A549 (cell line): Measurements from ENCODE around the gene CNTN1. TPM values are rescaled to one million over a fixed set of nuclear protein-coding genes. Genes with fewer than 3 reads are reported as not detected.

Experiments
- ATAC-seq, 2 experiments: fragments of 200-7000 bp in 1 of 2; fragments of >200 bp in 1 of 2; cut with Nextera tagmentation in 1 of 2; cut with Tn5 transposase in 1 of 2; 3 replicates each; pipeline versions ENCODE4 v1.8.0 to v1.9.1; 2018 to 2020; ENCODE audit warnings: mild to moderate bottlenecking in 1 of 2, moderate library complexity in 1 of 2
- CTCF ChIA-PET: fragments of 300-600 bp; sonication (Branson Sonifier 250); formaldehyde crosslinking; extraction: SDS; loops from one replicate; lab custom pipeline; 2021; ENCODE audit warnings: antibody characterized with exemption, inconsistent platforms; lab: Yijun Ruan, JAX
- POLR2A ChIA-PET: fragments of 350-600 bp; formaldehyde crosslinking; extraction: SDS; loops from one replicate; lab custom pipeline; 2021; ENCODE audit warnings: antibody characterized with exemption, inconsistent platforms; lab: Yijun Ruan, JAX
- DNase-seq, 2 experiments: peaks; one replicate each; pipeline versions ENCODE4 v3.0.0 to v3.0.0-alpha.2; 2011 to 2016; ENCODE audit warnings: low read depth in 1 of 2, low spot score in 1 of 2
- FAIRE-seq: peaks from 2 replicates; lab custom pipeline; 2011; peaks lifted over from hg19 to GRCh38; lab: Jason Lieb, UNC
- H3K27ac ChIP-seq, 2 experiments: fragments of >200 bp; sonication (Bioruptor Twin); formaldehyde crosslinking; 3 replicates each; pipeline ENCODE4 v1.5.1; 2016 to 2017
- H3K4me1 ChIP-seq: fragments of >200 bp; sonication (Bioruptor Twin); formaldehyde crosslinking; 3 replicates; pipeline ENCODE4 v1.6.1; 2016
- H3K4me2 ChIP-seq: fragments of >200 bp; sonication (Bioruptor Twin); formaldehyde crosslinking; 3 replicates; pipeline ENCODE4 v1.6.1; 2016
- H3K4me3 ChIP-seq: fragments of >200 bp; sonication (Bioruptor Twin); formaldehyde crosslinking; 3 replicates; pipeline ENCODE4 v1.5.1; 2016
- H3K9me3 ChIP-seq: fragments of >200 bp; sonication (Bioruptor Twin); formaldehyde crosslinking; 3 replicates; pipeline ENCODE4 v1.6.1; 2016
- BHLHE40 ChIP-seq: IDR thresholded peaks from 2 replicates; pipeline ENCODE4 v1.6.1; 2012; ENCODE audit warnings: low read depth, low read length, inconsistent platforms
- CBX8 ChIP-seq: fragments of 200-600 bp; sonication (generic); IDR thresholded peaks from 2 replicates; pipeline ENCODE4 v1.6.1; 2016
- CEBPB ChIP-seq, 2 experiments: fragments of >200 bp in 1 of 2; sonication (Bioruptor Twin) in 1 of 2; formaldehyde crosslinking in 1 of 2; IDR thresholded peaks; 2 replicates each; pipeline ENCODE4 v1.6.1; 2012 to 2016
- CHD2 ChIP-seq: fragments of 150-350 bp; IDR thresholded peaks from 2 replicates; pipeline ENCODE4 v1.6.1; 2014; ENCODE audit warnings: low read length; ENCODE audit not compliant: partially characterized antibody
- E2F6 ChIP-seq: IDR thresholded peaks from 2 replicates; pipeline ENCODE4 v1.6.1; 2012; ENCODE audit warnings: low read depth, borderline replicate concordance
- EHMT2 ChIP-seq: fragments of 200-600 bp; sonication (generic); IDR thresholded peaks from 2 replicates; pipeline ENCODE4 v1.6.1; 2016; ENCODE audit warnings: antibody characterized with exemption, low read depth, mild to moderate bottlenecking, moderate library complexity
- FOSL2 ChIP-seq, 2 experiments: fragments of 450-650 bp in 1 of 2; fragments of >200 bp in 1 of 2; sonication (Bioruptor Twin) in 1 of 2; formaldehyde crosslinking; IDR thresholded peaks; 2 replicates each; pipeline versions ENCODE4 v1.5.0 to v1.6.1; 2016 to 2020; ENCODE audit warnings: mild to moderate bottlenecking in 1 of 2, moderate library complexity in 1 of 2
- HDAC2 ChIP-seq: fragments of 200-600 bp; sonication (generic); IDR thresholded peaks from 2 replicates; pipeline ENCODE4 v1.6.1; 2016
- JUNB ChIP-seq: fragments of >200 bp; sonication (Bioruptor Twin); formaldehyde crosslinking; IDR thresholded peaks from 2 replicates; pipeline ENCODE4 v1.6.1; 2016
- KDM1A ChIP-seq: fragments of 200-600 bp; sonication (generic); IDR thresholded peaks from 2 replicates; pipeline ENCODE4 v1.6.1; 2016; ENCODE audit warnings: low read depth, mild to moderate bottlenecking
- KDM5A ChIP-seq: fragments of 200-600 bp; sonication (generic); IDR thresholded peaks from 2 replicates; pipeline ENCODE4 v1.6.1; 2016; ENCODE audit warnings: antibody characterized with exemption, mild to moderate bottlenecking
- MAFK ChIP-seq: fragments of 450-650 bp; IDR thresholded peaks from 2 replicates; pipeline ENCODE4 v1.6.1; 2014; ENCODE audit not compliant: partially characterized antibody
- MAX ChIP-seq: IDR thresholded peaks from 2 replicates; pipeline ENCODE4 v1.6.1; 2012
- NFE2L2 ChIP-seq: fragments of 150-350 bp; conservative IDR thresholded peaks from 2 replicates; pipeline ENCODE4 v1.6.1; 2014; ENCODE audit warnings: low read length
- RAD21 ChIP-seq, 2 experiments: fragments of >200 bp in 1 of 2; sonication (Bioruptor Twin) in 1 of 2; formaldehyde crosslinking in 1 of 2; IDR thresholded peaks in 1 of 2; conservative IDR thresholded peaks in 1 of 2; 2 replicates in 1 of 2; 3 replicates in 1 of 2; pipeline ENCODE4 v1.6.1; 2012 to 2018; ENCODE audit warnings: inconsistent platforms in 1 of 2
- RFX5 ChIP-seq: fragments of 450-650 bp; IDR thresholded peaks from 2 replicates; pipeline ENCODE4 v1.7.1; 2014; ENCODE audit warnings: antibody characterized with exemption, mild to moderate bottlenecking, moderate library complexity
- RNF2 ChIP-seq: fragments of 200-600 bp; sonication (generic); IDR thresholded peaks from 2 replicates; pipeline ENCODE4 v1.6.1; 2016; ENCODE audit warnings: low read depth, mild to moderate bottlenecking, antibody characterized with exemption, moderate library complexity, borderline replicate concordance
- SMC3 ChIP-seq: fragments of >200 bp; sonication (Bioruptor Twin); formaldehyde crosslinking; IDR thresholded peaks from 3 replicates; pipeline ENCODE4 v1.6.1; 2018; ENCODE audit warnings: inconsistent platforms
- SREBF2 ChIP-seq: fragments of 450-650 bp; IDR thresholded peaks from 2 replicates; pipeline ENCODE4 v1.6.1; 2014; ENCODE audit warnings: mild to moderate bottlenecking, moderate library complexity
- TFCP2L1 ChIP-seq: fragments of 250-450 bp; sonication (Bioruptor Pico); IDR thresholded peaks from 2 replicates; pipeline ENCODE4 v1.5.0; 2021; ENCODE audit warnings: mild to moderate bottlenecking
- TP53 ChIP-seq: fragments of 250-450 bp; sonication (Bioruptor Pico); IDR thresholded peaks from 2 replicates; pipeline ENCODE4 v1.5.0; 2021; ENCODE audit warnings: mild to moderate bottlenecking, moderate library complexity
- ZFP36 ChIP-seq: fragments of 450-650 bp; IDR thresholded peaks from 2 replicates; pipeline ENCODE4 v1.6.1; 2014; ENCODE audit warnings: borderline replicate concordance; ENCODE audit not compliant: partially characterized antibody
- ZSCAN20 ChIP-seq: fragments of 250-450 bp; sonication (Bioruptor Pico); IDR thresholded peaks from 2 replicates; pipeline ENCODE4 v1.8.0; 2022; ENCODE audit warnings: mild to moderate bottlenecking, moderate library complexity
- WGBS: methylation state at CpG from one replicate; pipeline ENCODE4 v1.1.6; 2017; ENCODE audit errors: missing lambda C conversion rate; 5-methylcytosine and 5-hydroxymethylcytosine counted together
- polyA plus RNA-seq, 4 experiments: library from polyadenylated mRNA; depleted of rRNA in 3 of 4; stranded (reverse); fragments of >200 nt; fragmentation: RNase III in 1 of 4; extraction: RNeasy Plus Mini Kit Qiagen cat#74134 plus additional on column Dnase treatment in 1 of 4; gene quantifications; 2 replicates in 3 of 4; 3 replicates in 1 of 4; pipeline ENCODE4 v1.2.3, GENCODE V29; 2011 to 2017

CNTN1 gene
- polyA plus RNA-seq, 2 of the 4 experiments (the other 2 are of a cell fraction), result 69.7 to 175 TPM

DNA sequence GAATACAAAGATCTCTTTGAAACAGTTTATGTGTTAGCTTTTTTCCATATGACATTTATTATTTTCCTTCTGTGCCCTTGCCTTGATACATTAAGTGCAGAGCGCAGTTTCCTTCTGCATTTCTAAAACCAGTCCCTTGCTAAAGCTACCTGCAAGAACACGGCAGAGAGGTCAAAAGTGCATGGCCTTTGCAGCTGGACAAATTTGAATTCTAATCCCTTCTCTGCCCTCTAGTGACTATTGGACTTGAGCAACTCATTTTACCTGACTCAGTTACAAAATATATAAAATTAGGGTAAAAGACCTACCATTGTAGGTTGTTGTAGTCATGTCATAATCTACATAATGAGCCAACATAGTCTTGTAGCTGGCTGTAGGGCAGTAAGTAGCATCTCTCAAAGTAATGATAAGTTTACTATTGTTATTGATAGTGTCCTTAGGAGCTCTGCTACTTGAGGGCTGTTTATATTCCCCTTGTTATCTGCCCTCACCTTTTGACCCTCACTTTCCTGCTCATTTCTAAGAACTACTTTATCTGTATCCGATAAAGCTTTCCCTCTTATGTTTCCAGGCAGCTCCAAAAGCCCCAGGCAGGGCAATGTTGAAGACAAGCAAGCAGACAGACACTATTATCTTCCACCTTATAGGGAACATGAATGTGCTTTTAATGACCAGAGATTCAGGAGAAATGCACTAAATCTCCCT lies 375.9 kb downstream of the CNTN1 start:
- CTCF ChIA-PET, result interaction anchor here (1.0 kb wide), 2 partner anchors 111 to 621 kb away, joined by 3 read pairs; no protein-coding TSS in a partner anchor
- FAIRE-seq, result no peak
- ATAC-seq, result no peak

GRCh38 chr12:41073633-41074472 lies 381.6 kb downstream of the CNTN1 start:
- WGBS, result 96% methylated on average over 5 of the region's 5 CpGs
- Histone ChIP-seq H3K9me3 (no peaks in the 10 kb centered on the region), H3K4me1 (no peaks in the 10 kb centered on the region), H3K4me3 (no peak overlapping the region), H3K4me2 (no peak overlapping the region), H3K27ac (no peak overlapping the region)
- FAIRE-seq (peak; percentile 13), DNase-seq (no peak), ATAC-seq (no peak)
- TF ChIP-seq MAFK (peak; percentile 13), ZSCAN20 (no peak)
- ChIA-PET POLR2A (no interaction called here), CTCF (no interaction called here)

More for the DNA sequence above, 375.9 kb downstream of the CNTN1 start:
- H3K4me1 ChIP-seq, result no peaks in the 10 kb centered on the region
- no peaks in the 10 kb centered on the region for H3K9me3 ChIP-seq
- H3K4me3 ChIP-seq, result no peak overlapping the region
- peak in 1 of 2 experiments; percentile 12 for DNase-seq
- TF ChIP-seq RAD21 (conservative IDR thresholded peaks at IDR 0.05 in 1 of 2, IDR thresholded peaks at IDR 0.05 in 1 of 2) (0 out of 5 replicates have a peak, but pooled peaks of 1 of the 2 experiments have one; percentile 21), RNF2 (no peak), JUNB (no peak)
- no peak overlapping the region for H3K4me2 ChIP-seq
- POLR2A ChIA-PET, result no interaction called here
- no peak overlapping the region for H3K27ac ChIP-seq
- 64% methylated on average over 3 of the region's 3 CpGs for WGBS

DNA sequence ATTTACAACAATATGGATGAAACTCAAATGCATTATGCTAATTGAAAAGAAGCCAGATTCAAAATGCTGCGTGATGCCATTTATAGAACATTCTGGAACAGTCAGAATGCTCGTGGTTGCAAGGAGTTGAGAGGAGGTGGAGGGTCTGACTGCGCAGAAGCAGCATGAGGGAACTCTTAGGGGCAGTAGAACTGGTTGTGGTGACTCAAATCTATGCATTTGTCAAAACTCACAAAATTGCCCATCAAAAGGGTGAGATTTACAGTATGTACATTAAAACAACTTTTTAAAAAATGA lies 382.2 kb downstream of the CNTN1 start:
- H3K4me1 ChIP-seq, result no peaks in the 10 kb centered on the region
- DNase-seq, result no peak
- no peak overlapping the region for H3K27ac ChIP-seq
- FAIRE-seq, result no peak
- no peak overlapping the region for H3K4me3 ChIP-seq
- POLR2A ChIA-PET, result no interaction called here
- no peak for TF ChIP-seq BHLHE40
- TF ChIP-seq CHD2, result no peak
- TF ChIP-seq NFE2L2, result no peak
- no peak for TF ChIP-seq KDM5A
- no peak for TF ChIP-seq EHMT2
- TF ChIP-seq HDAC2, result no peak
- TF ChIP-seq CEBPB (IDR thresholded peaks at IDR 0.05), result no peak
- TF ChIP-seq ZFP36, result no peak
- TF ChIP-seq SREBF2, result no peak
- no peak for TF ChIP-seq MAX
- TF ChIP-seq RNF2, result no peak
- no peak for TF ChIP-seq SMC3
- TF ChIP-seq CBX8, result no peak
- TF ChIP-seq TP53 (CRISPR knock-in tag), result no peak
- no peak for TF ChIP-seq RAD21 (conservative IDR thresholded peaks at IDR 0.05 in 1 of 2, IDR thresholded peaks at IDR 0.05 in 1 of 2)
- TF ChIP-seq E2F6, result no peak
- no peak for TF ChIP-seq RFX5
- TF ChIP-seq TFCP2L1 (CRISPR knock-in tag), result no peak
- no peak for TF ChIP-seq FOSL2 (IDR thresholded peaks at IDR 0.05)
- TF ChIP-seq FOSL2 (CRISPR knock-in tag; IDR thresholded peaks at IDR 0.05), result no peak
- no peak for TF ChIP-seq KDM1A
- no peak for ATAC-seq
- CTCF ChIA-PET, result no interaction called here
- no peaks in the 10 kb centered on the region for H3K9me3 ChIP-seq
- H3K4me2 ChIP-seq, result no peak overlapping the region
- 67% methylated on average over 3 of the region's 3 CpGs for WGBS
